HG02885 (cell line): Measurements from ENCODE around the gene LY6G6C.
A peak's percentile ranks its signal among the peaks of the same experiment; 100 is the strongest.

Experiments
- ATAC-seq: cut with Tn5 transposase; IDR thresholded peaks from one replicate; pipeline ENCODE4 v1.9.1; 2021; ENCODE audit warnings: mild to moderate bottlenecking; ENCODE audit not compliant: unreplicated experiment, poor library complexity

LY6G6C gene, protein sequence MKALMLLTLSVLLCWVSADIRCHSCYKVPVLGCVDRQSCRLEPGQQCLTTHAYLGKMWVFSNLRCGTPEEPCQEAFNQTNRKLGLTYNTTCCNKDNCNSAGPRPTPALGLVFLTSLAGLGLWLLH

DNA sequence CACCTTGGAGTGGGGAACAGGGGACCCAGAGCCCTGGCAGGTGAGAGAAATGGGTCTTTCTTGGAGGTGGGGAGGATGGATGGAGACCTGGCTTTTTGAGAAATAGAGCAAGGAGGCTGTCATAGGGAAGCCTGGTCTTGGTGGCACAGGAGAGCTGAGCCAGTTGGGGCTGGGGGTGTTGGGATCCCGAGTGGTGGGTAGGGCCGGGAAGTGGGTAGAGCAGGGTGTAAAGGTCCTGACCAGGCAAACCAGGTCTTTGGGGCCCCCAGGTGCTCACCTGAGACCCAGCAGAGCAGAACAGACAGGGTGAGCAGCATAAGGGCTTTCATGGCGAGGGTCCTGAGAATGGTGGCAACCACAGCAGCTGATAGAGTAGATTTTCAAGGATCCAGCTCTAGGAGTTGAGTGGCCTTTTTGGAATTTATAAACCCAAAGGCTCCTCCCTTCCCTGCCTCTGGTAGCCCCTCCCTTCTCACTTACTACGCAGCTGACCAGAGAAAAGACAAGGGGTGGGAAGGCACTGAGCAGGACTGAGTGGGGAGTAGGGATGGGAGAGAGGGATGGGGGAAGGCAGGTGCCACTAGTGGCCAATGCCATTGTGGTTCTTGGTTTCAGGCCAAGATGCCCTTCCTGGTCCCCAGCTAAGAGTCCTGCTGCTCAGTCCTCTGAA is at the start of gene LY6G6C:
TSS of gene LY6G6C (minus strand) at position 396 of the 670 bp plus-strand sequence. CDS start at position 329, 67 bp downstream.
- ATAC-seq = no peak

DNA sequence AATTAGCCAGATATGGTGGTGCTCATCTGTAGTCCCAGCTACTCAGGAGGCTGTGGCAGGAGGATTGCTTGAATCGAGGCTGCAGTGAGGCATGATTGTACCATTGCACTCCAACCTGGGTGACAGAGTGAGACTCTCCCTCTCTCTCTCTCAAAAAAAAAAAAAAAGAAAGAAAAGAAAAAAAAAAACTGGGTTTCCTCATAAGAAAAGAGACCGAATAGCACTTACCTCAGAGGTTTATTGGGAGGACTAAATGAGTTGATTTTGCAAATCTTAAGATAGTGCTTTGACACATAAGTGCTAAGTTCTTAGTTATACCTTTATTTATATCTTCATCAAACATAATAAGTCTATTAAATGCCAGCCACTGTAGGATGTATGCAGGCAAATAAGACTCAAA is 49.3 kb upstream of the LY6G6C start:
- ATAC-seq = no peak

DNA sequence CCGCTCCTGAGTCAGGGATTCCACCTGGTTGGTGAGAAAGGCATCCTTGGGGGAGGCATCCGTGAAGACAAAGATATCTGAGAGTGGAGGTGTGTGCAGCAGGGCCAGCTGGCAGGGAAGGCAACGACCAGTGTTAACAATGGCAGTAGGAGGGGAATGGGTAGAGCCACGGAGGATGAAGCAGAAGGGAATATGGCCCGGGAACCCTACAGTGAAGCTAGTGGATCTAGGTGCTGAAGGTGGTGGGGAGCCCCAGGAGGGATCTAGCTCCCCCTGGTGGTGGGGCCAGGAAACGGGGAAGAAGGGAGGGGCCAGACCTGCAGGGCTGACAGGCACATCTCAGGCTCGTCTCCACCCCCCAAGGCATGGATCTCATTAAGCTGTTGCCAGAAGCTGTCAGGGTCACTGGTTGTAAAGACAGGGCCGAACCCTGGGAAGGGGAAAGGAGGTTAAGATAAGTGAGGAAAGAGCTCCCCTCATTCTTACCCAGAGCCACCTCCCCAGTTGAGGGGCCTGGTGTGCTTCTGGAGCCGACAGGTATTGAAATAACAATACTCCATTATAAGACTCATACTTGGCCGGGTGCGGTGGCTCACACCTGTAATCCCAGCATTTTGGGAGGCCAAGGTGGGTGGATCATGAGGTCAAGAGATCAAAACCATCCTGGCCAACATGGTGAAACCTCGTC is 48.3 kb upstream of the LY6G6C start:
- ATAC-seq = peak; percentile 42

DNA sequence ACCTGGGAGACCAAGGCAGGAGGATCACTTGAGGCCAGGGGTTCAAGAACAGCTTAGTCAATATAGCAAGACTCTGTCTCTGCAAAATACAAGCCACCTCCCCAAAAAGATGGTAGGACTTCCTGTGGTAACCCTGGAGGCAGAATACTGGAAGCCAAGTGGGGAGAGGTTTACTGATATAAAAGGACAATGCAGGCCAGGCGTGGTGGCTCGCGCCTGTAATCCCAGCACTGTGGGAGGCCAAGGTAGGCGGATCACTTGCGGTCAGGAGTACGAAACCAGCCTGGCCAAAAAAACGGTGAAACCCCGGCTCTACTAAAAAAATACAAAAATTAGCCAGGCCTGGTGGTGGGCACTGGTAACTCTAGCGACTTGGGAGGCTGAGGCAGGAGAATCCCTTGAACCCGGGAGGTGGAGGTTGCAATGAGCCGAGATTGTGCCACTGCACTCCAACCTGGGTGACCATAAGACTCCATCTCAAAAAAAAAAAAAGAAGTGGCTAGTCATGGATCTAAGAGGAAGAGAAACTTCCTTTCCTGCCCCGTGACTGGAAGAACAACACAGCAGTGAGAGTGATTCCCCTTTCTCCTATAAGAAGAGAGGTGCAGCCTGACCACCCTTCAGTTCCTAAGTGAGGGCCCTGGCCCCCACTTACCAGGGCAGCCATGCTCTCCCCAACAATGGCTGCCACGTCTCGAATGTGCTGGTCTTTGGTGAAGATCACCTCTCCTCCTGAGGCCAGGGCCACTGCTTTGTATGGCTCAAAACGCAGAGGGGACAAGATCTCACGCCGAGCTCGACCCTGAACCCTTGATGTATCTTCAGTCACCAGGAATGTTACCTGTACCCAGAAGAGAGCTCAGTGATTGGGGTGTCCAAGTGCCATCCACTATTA is 47.1 kb upstream of the LY6G6C start:
- ATAC-seq = no peak

DNA sequence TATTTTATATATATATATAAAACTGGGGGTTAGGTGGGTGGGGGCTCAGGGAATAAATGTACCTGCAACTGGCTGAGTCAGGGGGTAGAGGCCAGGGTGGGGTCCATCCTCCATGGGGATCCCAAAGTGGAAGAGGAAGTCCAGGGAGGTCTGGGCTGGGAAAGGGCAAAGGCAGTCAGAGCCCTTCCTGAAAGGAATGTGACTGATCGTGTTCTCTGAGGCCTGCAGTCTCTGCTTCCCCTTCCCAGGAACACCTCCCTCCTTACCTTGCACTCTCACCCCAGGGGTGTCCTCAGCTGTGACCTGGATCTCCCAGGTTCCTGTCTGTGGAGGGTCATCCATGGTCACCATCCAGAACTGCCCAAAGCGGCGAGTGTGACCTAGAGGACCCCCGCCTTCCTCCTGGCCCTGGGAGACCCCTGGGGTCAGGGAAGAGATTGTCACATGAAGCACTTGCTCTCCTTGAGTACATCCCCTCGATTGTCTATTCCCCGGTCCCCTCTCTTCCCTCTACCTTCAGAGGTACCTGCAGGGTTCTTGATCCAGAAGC is 45.6 kb upstream of the LY6G6C start:
- ATAC-seq = no peak

DNA sequence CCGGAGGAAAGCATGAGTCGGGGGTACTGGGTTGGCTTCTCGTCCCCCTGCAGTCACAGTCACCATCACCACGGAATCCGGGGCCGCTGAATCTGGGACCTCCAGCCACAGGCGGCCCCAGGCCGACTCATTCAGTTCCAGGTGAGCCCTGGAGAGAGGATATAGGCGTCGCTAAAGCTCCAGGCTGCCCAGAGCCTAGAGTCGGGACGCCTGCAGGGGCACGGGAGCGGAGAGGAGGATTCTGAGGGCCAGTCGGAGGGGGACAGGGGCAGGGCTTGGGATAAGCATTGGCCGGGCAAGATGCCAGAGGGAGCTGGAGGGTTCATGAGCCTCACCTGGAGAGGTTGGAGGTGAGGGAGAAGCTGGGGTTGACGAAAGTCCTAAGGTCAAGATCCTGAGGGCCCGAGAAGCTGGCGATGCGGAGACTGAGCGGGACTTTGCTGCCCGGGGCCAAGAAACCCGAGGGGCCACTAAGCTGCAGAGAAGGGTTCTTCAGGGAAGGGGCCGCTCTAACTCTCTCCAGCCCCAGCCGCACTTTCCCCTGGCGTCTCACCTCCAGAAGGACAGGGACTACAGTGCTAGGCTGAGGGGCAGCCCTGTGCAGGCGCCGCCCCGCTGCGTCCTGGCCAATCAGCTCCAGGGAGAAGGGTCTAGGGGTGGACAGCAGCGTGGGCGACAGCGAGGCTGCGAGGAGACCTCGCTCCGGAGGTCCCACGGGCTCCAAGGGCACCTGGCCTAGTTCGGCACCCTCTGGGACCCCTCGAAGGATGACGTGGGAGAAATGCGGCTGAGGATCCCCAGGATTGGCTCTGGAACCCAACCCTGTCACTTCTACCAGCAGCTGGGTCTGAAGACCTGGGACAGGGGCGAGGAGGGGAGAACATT is 44.6 kb upstream of the LY6G6C start:
- no peak for ATAC-seq

DNA sequence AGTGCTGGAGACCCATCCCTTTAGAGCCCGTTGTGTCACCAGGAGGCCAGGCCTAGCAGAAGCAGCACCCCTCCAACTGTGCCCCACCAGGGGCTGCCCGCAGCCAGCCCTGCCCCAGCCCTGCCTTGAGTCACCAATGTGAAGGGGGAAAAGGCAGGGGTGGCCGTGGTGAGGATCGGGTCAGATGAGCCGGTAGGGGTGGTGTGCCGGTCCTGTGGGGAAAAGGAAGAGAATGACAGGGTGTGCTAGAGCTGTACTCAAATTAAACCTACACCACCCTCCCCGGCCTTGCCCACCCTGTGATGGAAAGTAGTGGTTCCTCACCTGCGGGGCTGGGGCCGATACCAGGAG is 44.0 kb upstream of the LY6G6C start:
- ATAC-seq = no peak

DNA sequence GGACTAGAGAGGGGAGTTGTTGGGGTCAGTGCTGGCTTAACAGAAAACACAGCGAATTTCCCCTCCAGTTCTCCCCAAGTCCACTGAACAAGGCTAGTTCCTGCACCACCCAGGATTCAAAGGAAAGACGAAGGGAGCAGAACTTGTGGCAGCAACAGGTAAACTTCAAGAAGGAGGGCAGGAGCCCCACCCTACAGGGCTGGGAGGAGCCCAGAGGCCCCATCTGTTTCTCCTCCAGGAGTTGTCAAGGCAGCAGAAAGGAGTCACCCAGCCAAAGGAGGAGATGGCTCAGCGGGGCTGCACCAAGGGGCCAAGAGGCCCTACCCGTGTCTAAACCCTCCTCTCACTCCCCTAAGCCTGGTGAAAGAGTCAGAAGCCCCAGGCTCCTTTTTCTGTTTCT is 42.7 kb upstream of the LY6G6C start:
- no peak for ATAC-seq

DNA sequence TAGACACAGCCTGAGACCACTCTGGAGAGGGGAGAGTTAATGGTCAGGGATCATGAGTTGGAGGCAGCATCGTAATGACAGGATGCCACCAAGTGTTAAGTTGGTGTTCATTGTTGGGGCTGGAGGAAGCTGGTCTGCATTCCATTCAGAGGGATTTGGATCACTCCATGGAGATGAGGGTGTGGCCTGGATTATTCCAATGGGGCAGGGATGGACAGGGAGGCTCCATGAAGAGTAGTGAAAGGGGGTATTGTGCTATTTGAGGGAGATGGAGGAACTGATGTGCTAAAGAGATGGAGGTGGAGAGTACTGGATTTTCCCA is 42.0 kb upstream of the LY6G6C start:
- no peak for ATAC-seq

DNA sequence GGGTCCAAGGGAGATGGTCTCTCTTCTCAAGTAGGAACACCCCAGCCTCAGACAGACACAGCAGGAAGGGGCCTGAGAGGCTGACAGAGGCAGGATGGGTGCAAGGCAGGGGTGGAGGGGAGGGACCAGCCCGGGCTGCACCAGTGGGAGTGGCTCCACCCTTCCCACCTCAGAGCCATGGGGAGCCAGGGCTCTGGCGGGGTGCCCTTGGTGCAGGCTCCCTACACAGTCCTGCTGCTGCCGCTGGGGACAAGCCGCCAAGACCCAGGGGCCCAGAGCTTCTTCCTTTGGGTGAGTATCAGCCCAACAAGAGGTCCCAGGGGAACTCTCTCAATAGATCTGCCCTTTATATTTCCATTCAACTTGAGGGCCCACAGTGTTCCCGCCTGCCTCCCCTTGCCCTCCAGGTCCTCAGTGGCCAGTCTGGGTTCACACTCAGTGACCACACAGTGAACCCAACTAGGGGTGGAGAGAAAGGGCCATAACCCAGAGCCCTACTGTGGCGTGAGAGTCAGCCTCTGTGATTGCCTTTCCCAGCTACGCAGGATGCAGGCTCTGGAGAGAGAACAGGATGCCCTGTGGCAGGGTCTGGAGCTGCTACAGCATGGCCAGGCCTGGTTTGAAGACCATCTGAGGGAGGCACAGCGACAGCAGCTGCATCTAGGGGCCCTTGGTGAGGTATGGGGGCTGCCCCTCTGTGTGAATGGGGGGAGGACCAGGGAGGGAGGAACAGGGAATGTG is 41.5 kb upstream of the LY6G6C start:
- no peak for ATAC-seq

DNA sequence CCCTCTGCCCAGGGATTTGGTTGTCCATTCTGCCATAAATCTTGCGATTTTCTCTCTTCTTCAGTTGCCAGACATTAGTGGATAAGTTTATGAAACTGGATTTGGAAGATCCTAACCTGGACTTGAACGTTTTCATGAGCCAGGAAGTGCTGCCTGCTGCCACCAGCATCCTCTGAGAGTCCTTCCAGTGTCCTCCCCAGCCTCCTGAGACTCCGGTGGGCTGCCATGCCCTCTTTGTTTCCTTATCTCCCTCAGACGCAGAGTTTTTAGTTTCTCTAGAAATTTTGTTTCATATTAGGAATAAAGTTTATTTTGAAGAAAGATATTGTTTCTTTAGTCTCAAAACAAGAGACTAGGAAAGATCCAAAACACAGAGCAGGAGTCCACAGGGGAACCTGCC is 40.8 kb upstream of the LY6G6C start, which contains the start of gene SAPCD1:
TSS of gene SAPCD1 (plus strand) at position 301 of the 400 bp plus-strand sequence. CDS start 399 bp downstream, outside the sequence.
- no peak for ATAC-seq

DNA sequence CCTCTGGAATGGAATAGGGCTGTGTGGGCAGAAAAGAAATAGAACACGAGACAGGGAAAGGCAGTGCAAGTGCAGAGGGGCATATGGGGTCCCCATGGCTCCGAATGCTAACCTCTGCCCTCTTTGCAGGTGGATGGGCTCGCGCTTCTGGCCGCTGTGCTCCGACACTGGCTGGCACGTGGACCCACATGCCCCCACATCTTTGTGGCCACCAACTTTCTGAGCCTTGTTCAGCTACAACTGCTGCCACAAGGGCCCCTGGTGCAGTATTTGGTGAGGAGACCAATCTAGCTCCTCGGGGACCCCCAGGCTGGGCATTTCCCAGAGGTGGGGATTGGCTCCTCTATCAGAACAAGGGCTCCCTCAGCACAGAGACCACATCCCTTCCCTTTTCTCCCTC is 39.8 kb upstream of the LY6G6C start:
- no peak for ATAC-seq

DNA sequence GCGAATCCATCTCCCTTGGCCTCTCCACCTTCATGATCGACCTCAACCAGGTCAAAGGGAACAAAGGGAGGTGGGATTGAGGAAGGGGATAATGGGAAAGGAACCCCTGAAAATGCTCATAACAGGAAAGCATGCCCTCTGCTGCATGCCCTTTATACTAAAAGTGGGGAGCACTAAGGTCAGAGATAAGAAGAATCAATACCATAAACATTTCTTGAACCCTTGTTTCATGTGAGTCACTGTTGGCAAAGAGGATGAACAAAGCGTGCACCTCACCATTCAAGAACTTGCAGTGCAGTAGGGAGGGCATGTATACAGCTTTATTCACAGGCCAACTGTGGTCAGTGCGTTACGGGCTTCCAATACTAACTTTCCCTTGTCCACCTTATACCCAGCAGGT is 39.2 kb upstream of the LY6G6C start:
- no peak for ATAC-seq

DNA sequence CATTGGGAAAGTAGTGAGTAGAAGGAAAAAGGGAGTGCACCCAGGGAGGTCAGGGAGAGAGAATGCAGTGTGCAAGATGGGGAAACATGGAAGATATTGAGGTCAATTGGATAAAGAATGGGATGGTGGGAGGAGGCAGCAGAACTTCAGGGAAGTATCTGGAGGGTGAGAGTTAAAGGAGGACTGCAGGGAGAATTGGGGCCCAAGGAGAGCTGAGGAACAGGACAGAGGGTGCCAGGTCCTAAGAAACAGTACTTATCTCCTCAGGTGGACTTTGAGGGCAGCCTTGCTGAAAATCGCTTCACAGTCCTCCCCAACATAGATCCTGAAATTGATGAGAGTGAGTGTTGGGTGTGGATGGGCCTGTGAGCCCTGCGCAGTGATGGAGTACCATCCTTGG is 36.7 kb upstream of the LY6G6C start:
- no peak for ATAC-seq

DNA sequence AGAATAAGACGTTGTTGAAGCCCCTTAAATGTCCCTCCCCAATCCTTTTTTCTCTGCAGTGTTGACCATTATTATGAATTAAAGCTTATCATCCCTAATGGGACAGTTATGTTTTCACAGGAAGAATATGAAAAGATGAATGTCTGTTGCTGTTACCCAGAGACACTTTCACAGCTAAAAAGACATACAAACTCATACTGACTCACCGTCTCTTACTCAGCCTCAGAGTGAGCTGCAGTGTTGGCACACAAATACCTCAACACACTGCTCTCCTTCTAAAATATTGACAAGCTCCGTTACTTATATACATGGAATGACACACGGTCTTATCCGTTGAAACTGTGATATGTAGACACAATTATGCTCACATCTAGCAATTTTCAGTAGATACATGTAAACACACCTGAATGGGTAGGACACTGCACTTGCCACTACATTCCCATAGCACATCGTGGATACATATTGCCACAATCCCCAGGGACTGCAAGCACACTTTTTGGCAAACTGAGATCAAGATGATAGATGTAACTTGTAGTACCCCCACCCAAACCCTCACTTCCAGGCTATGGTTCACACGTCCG is 31.3 kb upstream of the LY6G6C start:
- ATAC-seq = no peak

DNA sequence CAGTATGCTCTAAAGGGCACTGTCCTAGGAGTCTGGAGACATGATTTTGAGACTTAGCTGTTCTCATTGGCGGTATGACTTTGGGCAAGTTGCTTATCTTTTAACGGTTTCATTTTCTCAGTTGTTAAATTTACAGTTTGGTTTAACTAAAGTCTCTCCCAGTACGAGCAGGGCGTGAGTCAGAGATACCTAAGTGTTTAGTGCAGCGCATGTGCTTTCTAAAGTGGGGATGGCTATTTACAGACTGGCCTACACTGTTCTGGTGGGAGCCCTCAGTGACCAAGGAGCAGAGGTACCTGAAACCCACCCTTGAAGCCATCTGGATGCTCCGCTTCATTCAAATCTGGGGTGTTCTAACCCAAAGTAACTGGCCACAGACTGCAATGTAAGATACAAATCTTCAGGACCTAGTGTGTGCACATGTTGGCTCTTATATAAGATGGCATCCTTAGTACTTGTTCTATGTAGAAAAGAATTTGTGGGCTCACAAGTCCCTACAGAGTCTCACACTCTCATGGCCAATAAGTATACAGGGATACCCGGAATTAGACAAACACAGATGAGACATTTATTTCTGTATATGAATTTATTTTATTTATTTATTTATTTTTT is 29.0 kb upstream of the LY6G6C start:
- no peak for ATAC-seq

DNA sequence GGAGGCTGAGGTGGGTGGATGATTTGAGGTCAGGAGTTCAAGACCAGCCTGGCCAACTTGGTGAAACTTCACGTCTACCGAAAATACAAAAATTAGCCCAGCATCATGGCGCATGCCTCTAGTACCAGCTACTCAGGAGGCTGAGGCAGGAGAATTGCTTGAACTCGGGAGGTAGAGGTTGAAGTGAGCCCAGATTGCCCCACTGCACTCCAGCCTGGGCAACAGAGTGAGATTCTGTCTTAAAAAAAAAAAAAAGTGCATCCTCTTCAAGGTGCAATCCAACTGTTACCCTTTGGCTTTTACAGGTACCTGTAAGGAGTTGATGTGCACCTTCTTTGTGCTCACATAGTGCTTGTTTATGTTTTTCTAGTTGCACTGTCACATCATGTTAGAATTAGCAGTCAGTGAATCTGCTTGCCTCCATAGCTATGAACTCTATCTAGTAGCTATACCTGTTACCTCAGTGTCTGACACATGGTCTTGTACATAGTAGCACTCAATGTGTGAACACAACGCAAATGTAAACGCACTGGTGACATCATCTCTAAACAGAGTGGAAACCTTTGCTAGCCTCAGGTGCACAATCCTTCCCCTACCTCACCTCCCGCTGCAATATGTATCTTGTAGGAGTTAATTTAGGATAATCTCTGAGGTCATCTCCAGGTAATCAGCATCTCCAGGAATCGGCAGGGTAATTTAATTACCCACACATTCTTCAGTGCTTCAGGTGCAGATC is 27.9 kb upstream of the LY6G6C start:
- ATAC-seq = no peak

DNA sequence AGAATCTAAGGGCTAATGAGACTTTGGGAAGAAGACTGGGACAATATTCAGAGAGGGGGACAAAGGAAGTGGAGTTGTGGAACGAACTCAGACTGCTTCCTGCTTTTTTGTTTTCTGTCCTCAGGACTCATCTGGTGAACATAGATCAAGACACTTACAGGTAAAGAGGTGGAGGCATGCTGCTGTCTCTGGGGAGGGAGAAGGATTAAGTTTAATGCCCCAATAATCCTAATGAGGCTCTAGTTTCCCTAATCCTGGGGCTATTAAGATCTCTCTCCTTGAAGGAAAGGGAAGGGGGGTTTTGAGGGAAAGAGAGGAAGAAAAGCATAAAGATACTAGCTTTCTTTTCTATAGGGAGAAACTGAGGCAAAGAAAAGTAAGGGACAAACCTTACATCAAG is 22.9 kb upstream of the LY6G6C start:
- ATAC-seq = no peak
